KMS-11 (cell line): ENCODE data around the gene DAPK3.

Source experiments
- H2AFZ ChIP-seq: fragments of 200-600 bp; sonication (generic); 2 replicates; pipeline ENCODE4 v1.6.1; 2016; ENCODE audit warnings: antibody characterized with exemption, mixed run types, low read depth
- H3K27ac ChIP-seq: fragments of 200-600 bp; sonication (generic); 2 replicates; pipeline ENCODE4 v1.6.1; 2016; ENCODE audit warnings: mild to moderate bottlenecking, mixed run types
- H3K27me3 ChIP-seq: fragments of 200-600 bp; sonication (generic); 2 replicates; pipeline ENCODE4 v1.6.1; 2017; ENCODE audit warnings: mild to moderate bottlenecking, low read depth, mixed run types, moderate library complexity; ENCODE audit not compliant: insufficient read depth
- H3K36me3 ChIP-seq: fragments of 200-600 bp; sonication (generic); 2 replicates; pipeline ENCODE4 v1.6.1; 2017; ENCODE audit warnings: mild to moderate bottlenecking, mixed run types; ENCODE audit not compliant: insufficient read depth
- H3K4me1 ChIP-seq: fragments of 200-600 bp; sonication (generic); 2 replicates; pipeline ENCODE4 v1.6.1; 2016; ENCODE audit warnings: mild to moderate bottlenecking, low read depth, mixed run types; ENCODE audit not compliant: poor library complexity, severe bottlenecking
- H3K4me2 ChIP-seq: fragments of 200-600 bp; sonication (generic); 2 replicates; pipeline ENCODE4 v1.7.0; 2016; ENCODE audit warnings: mild to moderate bottlenecking, mixed run types
- H3K4me3 ChIP-seq: fragments of 200-600 bp; sonication (generic); IDR thresholded peaks from 2 replicates; pipeline ENCODE4 v1.6.1; 2017; ENCODE audit warnings: low read depth, low read length, mixed read lengths; ENCODE audit not compliant: insufficient read depth
- H3K79me2 ChIP-seq: fragments of 200-600 bp; sonication (generic); 2 replicates; pipeline ENCODE4 v1.6.1; 2016; ENCODE audit warnings: low read depth, mixed run types; ENCODE audit not compliant: insufficient read depth
- H3K9ac ChIP-seq: fragments of 200-600 bp; sonication (generic); 2 replicates; pipeline ENCODE4 v1.6.1; 2016; ENCODE audit warnings: mild to moderate bottlenecking, mixed run types
- H4K20me1 ChIP-seq: fragments of 200-600 bp; sonication (generic); 2 replicates; pipeline ENCODE4 v1.6.1; 2016; ENCODE audit warnings: mild to moderate bottlenecking, mixed run types; ENCODE audit not compliant: insufficient read depth
- CTCF ChIP-seq: fragments of 200-600 bp; sonication (generic); conservative IDR thresholded peaks from 2 replicates; pipeline ENCODE4 v1.6.1; 2017; ENCODE audit warnings: low read depth, mild to moderate bottlenecking, antibody characterized with exemption, low read length, moderate library complexity, mixed read lengths

The DAPK3 gene

GRCh38 chr19:3986260-3987041 is 15.6 kb upstream of the DAPK3 start:
- Histone ChIP-seq H3K4me1 (peaks cover 46% of the 10 kb centered on the region), H3K27ac (peak overlapping the region; percentile 62), H3K36me3 (peaks cover 27% of the 10 kb centered on the region), H2AFZ (peak overlapping the region; percentile 80), H3K27me3 (no peaks in the 10 kb centered on the region), H3K79me2 (peaks cover 42% of the 10 kb centered on the region), H3K4me3 (no peak overlapping the region), H4K20me1 (peaks cover 14% of the 10 kb centered on the region; the same call in 1 of the 2 replicates), H3K4me2 (peak overlapping the region; percentile 79), H3K9ac (peak overlapping the region; percentile 28; the same call in 1 of the 2 replicates)
- peak; percentile 71 for TF ChIP-seq CTCF

- peak overlapping the region; percentile 28; the same call in 1 of the 2 replicates for H3K9ac ChIP-seq
- peaks cover 34% of the 10 kb centered on the region for H3K36me3 ChIP-seq
- H4K20me1 ChIP-seq: peaks cover 18% of the 10 kb centered on the region; the same call in 1 of the 2 replicates
- H3K4me1 ChIP-seq: peaks cover 46% of the 10 kb centered on the region
- peak overlapping the region; percentile 79 for H3K4me2 ChIP-seq
- peaks cover 49% of the 10 kb centered on the region for H3K79me2 ChIP-seq
- H3K27ac ChIP-seq: peak overlapping the region; percentile 62
- no peak overlapping the region for H3K4me3 ChIP-seq
- TF ChIP-seq CTCF: no peak
- no peaks in the 10 kb centered on the region for H3K27me3 ChIP-seq
- H2AFZ ChIP-seq: peak overlapping the region; percentile 80
These were observed 14.9 kb upstream of the DAPK3 start for GRCh38 chr19:3985643-3986259.

DNA sequence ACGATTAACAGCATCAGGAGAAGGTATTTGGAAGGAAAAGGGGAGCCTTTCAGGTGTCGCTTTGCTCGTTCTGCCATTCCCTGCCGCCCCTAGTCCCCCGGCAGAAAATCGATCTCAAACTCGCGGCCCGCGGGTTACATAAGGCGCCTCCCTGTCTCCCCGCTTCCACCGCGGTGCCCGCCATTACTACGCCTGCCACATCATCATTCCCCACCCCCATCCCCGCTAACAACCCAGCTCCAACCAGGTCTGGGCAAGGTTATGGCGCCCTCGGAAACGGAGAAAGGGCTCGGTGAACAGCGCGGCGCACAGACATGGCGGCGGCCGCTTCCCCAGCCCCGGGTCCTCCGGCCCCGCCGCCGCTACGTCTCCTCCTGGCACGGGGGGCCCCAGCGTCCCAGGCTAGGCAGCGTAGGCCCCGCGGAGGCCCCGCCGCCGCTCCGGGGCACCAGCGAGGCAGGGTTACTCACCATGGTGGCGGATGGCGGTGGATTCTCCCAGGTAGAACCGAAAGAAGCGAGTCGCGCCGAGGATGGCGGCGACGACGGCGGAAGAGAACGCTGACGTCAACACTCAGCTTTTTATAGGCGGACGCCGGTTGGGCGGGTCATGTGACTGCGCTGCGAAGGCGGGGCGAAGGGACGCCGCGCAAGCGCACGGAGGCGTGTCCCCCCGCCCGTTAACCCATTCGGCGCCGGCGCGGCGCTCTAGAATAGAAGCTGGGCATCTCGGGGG is 14.2 kb upstream of the DAPK3 start, which contains the start of gene EEF2:
TSS of gene EEF2 (minus strand) at position 556 of the 735 bp plus-strand sequence. CDS start at position 473, 83 bp downstream.
- Histone ChIP-seq H3K4me2 (peak within 1 kb of the TSS; percentile 94), H3K4me3 (no peak within 1 kb of the TSS), H3K79me2 (peaks cover 56% of the 10 kb centered on the region), H3K9ac (peak within 1 kb of the TSS; percentile 97), H3K4me1 (peaks cover 46% of the 10 kb centered on the region), H2AFZ (peak within 1 kb of the TSS; percentile 80), H3K27ac (peak within 1 kb of the TSS; percentile 94), H3K27me3 (no peaks in the 10 kb centered on the region), H4K20me1 (peaks cover 25% of the 10 kb centered on the region), H3K36me3 (peaks cover 39% of the 10 kb centered on the region)
- TF ChIP-seq CTCF: no peak

- Histone ChIP-seq H3K79me2 (peaks cover 57% of the 10 kb centered on the region), H3K4me2 (peak overlapping the region; percentile 94), H2AFZ (no peak overlapping the region), H3K27me3 (no peaks in the 10 kb centered on the region), H3K9ac (peak overlapping the region; percentile 97), H3K27ac (peak overlapping the region; percentile 94), H4K20me1 (peaks cover 25% of the 10 kb centered on the region), H3K4me3 (no peak overlapping the region), H3K36me3 (peaks cover 39% of the 10 kb centered on the region), H3K4me1 (peaks cover 45% of the 10 kb centered on the region)
- TF ChIP-seq CTCF: no peak
These were observed 13.6 kb upstream of the DAPK3 start for GRCh38 chr19:3984584-3984907.
